Stomach (tissue), 9 donors: Measurements from ENCODE around the gene RAB26. TPM values are rescaled to one million over a fixed set of nuclear protein-coding genes. Genes with fewer than 3 reads are reported as not detected.

Source experiments
- DNase-seq, 2 donors: peaks; one replicate each; pipeline versions ENCODE4 v3.0.0 to v3.0.0-alpha.2; 2013 to 2019
- H3K27ac ChIP-seq, 5 donors: fragments of 200-600 bp in 4 of 5; sonication (generic) in 4 of 5; one replicate each; pipeline ENCODE4 v1.5.1; 2013 to 2019; ENCODE audit warnings: mild to moderate bottlenecking in 1 of 5, moderate library complexity in 1 of 5
- H3K27me3 ChIP-seq, 3 donors: fragments of 200-600 bp; sonication (generic); one replicate each; pipeline ENCODE4 v1.5.1; 2017 to 2019; ENCODE audit warnings: mixed run types in 1 of 3
- H3K36me3 ChIP-seq, 4 donors: fragments of 200-600 bp; sonication (generic); 1 replicate in 3 of 4; 2 replicates in 1 of 4; pipeline ENCODE4 v1.5.1; 2016 to 2019
- H3K4me1 ChIP-seq, 4 donors: fragments of 200-600 bp; sonication (generic); one replicate each; pipeline ENCODE4 v1.5.1; 2016 to 2019
- H3K4me3 ChIP-seq, 4 donors: fragments of 200-600 bp; sonication (generic) in 3 of 4; one replicate each; pipeline ENCODE4 v1.5.1; 2016 to 2019; ENCODE audit warnings: mild to moderate bottlenecking in 1 of 4
- H3K9me3 ChIP-seq, 4 donors: fragments of 200-600 bp; sonication (generic); one replicate each; pipeline ENCODE4 v1.5.1; 2016 to 2019
- CTCF ChIP-seq, 7 experiments: fragments of 450-650 bp in 4 of 7; fragments of 200-600 bp in 3 of 7; sonication (generic) in 3 of 7; IDR thresholded peaks; one replicate each; pipeline ENCODE4 v1.5.1; 2016 to 2019; ENCODE audit warnings: antibody characterized with exemption in 7 of 7, control low read depth in 2 of 7, mild to moderate bottlenecking in 1 of 7
- EP300 ChIP-seq: sonication (generic); formaldehyde crosslinking; IDR thresholded peaks from one replicate; pipeline ENCODE4 v1.6.1; 2017; ENCODE audit warnings: antibody characterized with exemption
- POLR2A ChIP-seq, 4 donors: fragments of 450-650 bp; IDR thresholded peaks; one replicate each; pipeline ENCODE4 v1.6.1; 2016; ENCODE audit warnings: antibody characterized with exemption in 4 of 4, control low read depth in 2 of 4, mild to moderate bottlenecking in 1 of 4, moderate library complexity in 1 of 4
- POLR2AphosphoS5 ChIP-seq, 3 donors: sonication (generic); formaldehyde crosslinking; IDR thresholded peaks; one replicate each; pipeline ENCODE4 v1.6.1; 2016; ENCODE audit warnings: antibody characterized with exemption in 3 of 3
- WGBS, 5 donors: extraction: QIAGEN DNeasy Blood & Tissue Kit in 3 of 5; methylation state at CpG; one replicate each; pipeline versions ENCODE4 v1.1.5 to v1.1.7; 2013 to 2018; 5-methylcytosine and 5-hydroxymethylcytosine counted together
- intact Hi-C: fragments of 100-400 bp; cut with DNase I; formaldehyde crosslinking; loops from one replicate; pipeline ENCODE4 v1.15.1; 2023; ENCODE audit warnings: low total_unique reads
- polyA plus RNA-seq, 3 donors: library from polyadenylated mRNA; stranded (reverse); fragments of 200-250 nt; gene quantifications; one replicate each; pipeline ENCODE4 v1.2.3, GENCODE V29; 2013
- total RNA-seq, 5 donors: library from RNA; depleted of rRNA; stranded (reverse); fragments of >200 nt; gene quantifications; one replicate each; pipeline versions ENCODE4 v1.1.0 to v1.2.3, GENCODE V29; 2014 to 2016
- donor health status: healthy with polysubstance abuse.
- donor health status: Bipolar disorder and iron deficiency.
- donor health status: healthy.

The RAB26 gene
- total and polyA plus RNA-seq, 8 donors, result 15.1 to 114 (median 27.2) TPM; not detected in 3

GRCh38 chr16:2179107-2179501, 30.7 kb downstream of the RAB26 start:
- Histone ChIP-seq H3K4me1 (peaks cover 0 to 5% (median 3%) of the 10 kb centered on the region in 4 donors), H3K9me3 (no peaks in the 10 kb centered on the region), H3K4me3 (no peak overlapping the region), H3K27me3 (peaks cover 0 to 13% (median 0%) of the 10 kb centered on the region in 3 donors), H3K27ac (no peak overlapping the region), H3K36me3 (peaks cover 40 to 42% (median 41%) of the 10 kb centered on the region in 4 donors)
- no peak for DNase-seq
- intact Hi-C loops, result no loop called here
- WGBS, 5 donors, result 36 to 58% (median 50%) methylated on average over 14 to 50 of the region's 50 CpGs
- TF ChIP-seq POLR2AphosphoS5 (IDR thresholded peaks at IDR 0.05) (no peak), CTCF (IDR thresholded peaks at IDR 0.05) (no peak), POLR2A (IDR thresholded peaks at IDR 0.05) (no peak), EP300 (no peak)

GRCh38 chr16:2179576-2179975, 31.2 kb downstream of the RAB26 start:
- peaks cover 35 to 38% (median 37%) of the 10 kb centered on the region in 4 donors for H3K36me3 ChIP-seq
- intact Hi-C loops, result no loop called here

GRCh38 chr16:2180461-2180860, 32.0 kb downstream of the RAB26 start:
- H3K27ac ChIP-seq, result no peak overlapping the region
- H3K9me3 ChIP-seq, result no peaks in the 10 kb centered on the region
- no peak for DNase-seq
- H3K27me3 ChIP-seq, result peaks cover 0 to 13% (median 0%) of the 10 kb centered on the region in 3 donors
- intact Hi-C loops, result no loop called here
- peaks cover 26 to 29% (median 28%) of the 10 kb centered on the region in 4 donors for H3K36me3 ChIP-seq
- H3K4me1 ChIP-seq, result peaks cover 0 to 5% (median 3%) of the 10 kb centered on the region in 4 donors
- WGBS, 5 donors, result 94 to 95% (median 95%) methylated on average over 24 to 43 of the region's 43 CpGs
- H3K4me3 ChIP-seq, result no peak overlapping the region
- TF ChIP-seq CTCF (IDR thresholded peaks at IDR 0.05), result no peak
- TF ChIP-seq POLR2AphosphoS5 (IDR thresholded peaks at IDR 0.05), result no peak
- TF ChIP-seq EP300, result no peak
- no peak for TF ChIP-seq POLR2A (IDR thresholded peaks at IDR 0.05)

More at GRCh38 chr16:2179576-2179975, 31.2 kb downstream of the RAB26 start:
- peaks cover 0 to 13% (median 0%) of the 10 kb centered on the region in 3 donors for H3K27me3 ChIP-seq
- DNase-seq, result no peak
- H3K9me3 ChIP-seq, result no peaks in the 10 kb centered on the region
- TF ChIP-seq POLR2AphosphoS5 (IDR thresholded peaks at IDR 0.05), result no peak
- TF ChIP-seq POLR2A (IDR thresholded peaks at IDR 0.05), result no peak
- TF ChIP-seq CTCF (IDR thresholded peaks at IDR 0.05), result no peak
- TF ChIP-seq EP300, result no peak
- 87 to 96% (median 93%) methylated on average over 16 to 31 of the region's 31 CpGs for whole genome bisulfite sequencing, 5 donors
- H3K27ac ChIP-seq, result no peak overlapping the region
- peaks cover 0 to 5% (median 3%) of the 10 kb centered on the region in 4 donors for H3K4me1 ChIP-seq
- no peak overlapping the region for H3K4me3 ChIP-seq

GRCh38 chr16:2180962-2181923, 32.8 kb downstream of the RAB26 start:
- no peak for DNase-seq
- WGBS, 5 donors, result 68 to 89% (median 75%) methylated on average over 21 to 46 of the region's 46 CpGs
- Histone ChIP-seq H3K36me3 (peaks cover 19 to 21% (median 20%) of the 10 kb centered on the region in 4 donors), H3K4me1 (peaks cover 0 to 5% (median 3%) of the 10 kb centered on the region in 4 donors), H3K9me3 (no peaks in the 10 kb centered on the region), H3K27me3 (peaks cover 0 to 13% (median 0%) of the 10 kb centered on the region in 3 donors), H3K4me3 (no peak overlapping the region), H3K27ac (no peak overlapping the region)
- TF ChIP-seq CTCF (IDR thresholded peaks at IDR 0.05), result no peak
- TF ChIP-seq EP300, result no peak
- no peak for TF ChIP-seq POLR2AphosphoS5 (IDR thresholded peaks at IDR 0.05)
- TF ChIP-seq POLR2A (IDR thresholded peaks at IDR 0.05), result no peak
- intact Hi-C loops, result no loop called here
